ENCODE measurements around the gene WDR7.

WDR7 gene

DNA sequence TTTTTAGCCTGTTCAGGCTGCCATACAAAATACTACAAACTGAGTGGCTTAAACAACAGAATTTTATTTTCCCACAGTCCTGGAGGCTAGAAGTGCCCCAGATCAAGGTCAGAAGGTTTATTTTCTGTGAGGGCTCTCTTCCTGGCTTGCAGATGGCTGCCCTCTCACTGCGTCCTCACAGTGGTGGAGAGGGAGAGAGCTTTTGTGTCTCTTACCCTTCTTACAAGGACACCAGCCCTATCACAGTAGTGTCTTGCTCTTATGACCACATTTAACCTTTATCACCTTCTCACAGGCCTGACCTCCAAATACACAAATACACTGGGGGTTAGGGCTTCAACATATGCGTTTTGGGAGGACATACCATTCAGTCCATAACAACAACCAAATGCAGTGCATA, 11.7 kb downstream of the WDR7 start:
- Histone ChIP-seq H3K36me3 (ENCODE audit: control insufficient read depth, insufficient read depth, low read length) (no peaks in the 10 kb centered on the region), H3K4me1 (peaks cover 10% of the 10 kb centered on the region), H3K9ac (no peak overlapping the region), H3K4me2 (ENCODE audit: low read length) (no peak overlapping the region), H2AFZ (no peak overlapping the region), H3K27ac (no peak overlapping the region), H3K79me2 (peaks cover 58% of the 10 kb centered on the region), H3K27me3 (ENCODE audit: control insufficient read depth, insufficient read depth, low read length) (no peaks in the 10 kb centered on the region), H3K4me3 (ENCODE audit: low read depth, low read length) (no peak overlapping the region), H3K9me3 (ENCODE audit: control insufficient read depth, low read length) (no peaks in the 10 kb centered on the region)
- TF ChIP-seq, protein P1, sequence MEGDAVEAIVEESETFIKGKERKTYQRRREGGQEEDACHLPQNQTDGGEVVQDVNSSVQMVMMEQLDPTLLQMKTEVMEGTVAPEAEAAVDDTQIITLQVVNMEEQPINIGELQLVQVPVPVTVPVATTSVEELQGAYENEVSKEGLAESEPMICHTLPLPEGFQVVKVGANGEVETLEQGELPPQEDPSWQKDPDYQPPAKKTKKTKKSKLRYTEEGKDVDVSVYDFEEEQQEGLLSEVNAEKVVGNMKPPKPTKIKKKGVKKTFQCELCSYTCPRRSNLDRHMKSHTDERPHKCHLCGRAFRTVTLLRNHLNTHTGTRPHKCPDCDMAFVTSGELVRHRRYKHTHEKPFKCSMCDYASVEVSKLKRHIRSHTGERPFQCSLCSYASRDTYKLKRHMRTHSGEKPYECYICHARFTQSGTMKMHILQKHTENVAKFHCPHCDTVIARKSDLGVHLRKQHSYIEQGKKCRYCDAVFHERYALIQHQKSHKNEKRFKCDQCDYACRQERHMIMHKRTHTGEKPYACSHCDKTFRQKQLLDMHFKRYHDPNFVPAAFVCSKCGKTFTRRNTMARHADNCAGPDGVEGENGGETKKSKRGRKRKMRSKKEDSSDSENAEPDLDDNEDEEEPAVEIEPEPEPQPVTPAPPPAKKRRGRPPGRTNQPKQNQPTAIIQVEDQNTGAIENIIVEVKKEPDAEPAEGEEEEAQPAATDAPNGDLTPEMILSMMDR (IDR thresholded peaks at IDR 0.05), result no peak

DNA sequence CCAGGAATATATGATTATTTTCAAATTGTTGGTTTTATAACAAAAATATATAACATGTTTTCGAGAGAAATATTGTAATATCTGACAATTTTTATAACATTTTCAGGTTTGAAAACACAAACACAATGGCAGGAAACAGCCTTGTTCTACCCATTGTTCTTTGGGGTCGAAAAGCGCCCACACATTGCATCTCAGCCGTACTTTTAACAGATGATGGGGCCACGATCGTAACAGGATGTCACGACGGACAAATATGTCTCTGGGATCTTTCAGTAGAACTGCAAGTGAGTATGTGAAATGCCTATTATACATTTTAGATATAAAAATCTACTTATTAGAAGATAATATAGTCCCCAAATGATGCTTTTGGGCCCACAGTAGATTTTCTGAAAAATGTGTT, 21.2 kb downstream of the WDR7 start:
- TF ChIP-seq, protein P1 (IDR thresholded peaks at IDR 0.05), result no peak
- Histone ChIP-seq H3K27me3 (ENCODE audit: control insufficient read depth, insufficient read depth, low read length) (no peaks in the 10 kb centered on the region), H2AFZ (no peak overlapping the region), H3K9me3 (ENCODE audit: control insufficient read depth, low read length) (no peaks in the 10 kb centered on the region), H3K79me2 (peaks cover 4% of the 10 kb centered on the region), H3K27ac (no peak overlapping the region), H3K9ac (no peak overlapping the region), H3K4me1 (no peaks in the 10 kb centered on the region), H3K4me3 (ENCODE audit: low read depth, low read length) (no peak overlapping the region), H3K4me2 (ENCODE audit: low read length) (no peak overlapping the region), H3K36me3 (ENCODE audit: control insufficient read depth, insufficient read depth, low read length) (no peaks in the 10 kb centered on the region)

DNA sequence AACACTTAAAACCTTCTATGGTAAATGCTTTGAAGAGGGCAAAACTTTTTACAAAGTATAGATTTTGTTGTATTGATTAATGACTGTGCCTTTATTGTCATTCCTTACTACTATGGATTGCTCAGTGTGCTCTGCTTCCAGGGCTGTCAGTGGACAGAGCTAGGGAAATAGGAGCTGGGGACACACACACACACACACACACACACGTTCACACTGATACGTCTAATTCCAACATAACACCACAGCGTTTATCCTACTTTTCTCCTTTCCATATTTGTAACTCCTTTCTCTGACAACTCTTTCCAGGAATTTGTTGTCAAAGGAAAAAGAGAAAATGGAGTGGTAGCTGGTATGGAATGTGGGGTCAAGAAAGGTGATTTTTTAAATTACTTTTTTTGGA, 21.8 kb downstream of the WDR7 start:
- no peak overlapping the region for H2AFZ ChIP-seq
- H3K79me2 ChIP-seq, result peaks cover 2% of the 10 kb centered on the region
- H3K27ac ChIP-seq, result no peak overlapping the region

DNA sequence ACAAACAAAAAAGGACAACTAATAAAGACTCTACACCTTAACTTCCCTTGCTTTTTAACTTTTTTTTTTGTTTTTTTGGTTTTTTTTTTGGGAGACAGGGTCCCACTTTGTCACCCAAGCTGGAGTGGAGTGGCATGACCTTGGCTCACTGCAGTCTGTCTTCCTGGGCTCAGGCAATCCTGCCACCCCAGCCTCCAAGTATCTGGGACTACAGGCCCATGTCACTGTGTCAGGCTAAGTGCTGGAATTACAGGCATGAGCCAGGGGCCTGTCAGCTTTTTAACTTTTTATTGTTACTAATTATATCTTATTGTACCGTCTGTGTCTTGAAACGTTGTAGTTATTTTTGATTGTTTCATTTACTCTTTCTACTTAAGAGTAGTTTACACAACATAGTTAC, 25.5 kb downstream of the WDR7 start:
- Histone ChIP-seq H3K4me3 (ENCODE audit: low read depth, low read length) (no peak overlapping the region), H3K27ac (no peak overlapping the region), H2AFZ (no peak overlapping the region), H3K9me3 (ENCODE audit: control insufficient read depth, low read length) (no peaks in the 10 kb centered on the region), H3K27me3 (ENCODE audit: control insufficient read depth, insufficient read depth, low read length) (no peaks in the 10 kb centered on the region), H3K9ac (no peak overlapping the region), H3K4me1 (no peaks in the 10 kb centered on the region), H3K79me2 (no peaks in the 10 kb centered on the region), H3K4me2 (ENCODE audit: low read length) (no peak overlapping the region), H3K36me3 (ENCODE audit: control insufficient read depth, insufficient read depth, low read length) (no peaks in the 10 kb centered on the region)
- TF ChIP-seq, protein P1 (IDR thresholded peaks at IDR 0.05), result no peak

More for the DNA sequence above, 21.8 kb downstream of the WDR7 start:
- Histone ChIP-seq H3K4me3 (ENCODE audit: low read depth, low read length) (no peak overlapping the region), H3K4me2 (ENCODE audit: low read length) (no peak overlapping the region), H3K9me3 (ENCODE audit: control insufficient read depth, low read length) (no peaks in the 10 kb centered on the region), H3K36me3 (ENCODE audit: control insufficient read depth, insufficient read depth, low read length) (no peaks in the 10 kb centered on the region), H3K27me3 (ENCODE audit: control insufficient read depth, insufficient read depth, low read length) (no peaks in the 10 kb centered on the region), H3K4me1 (no peaks in the 10 kb centered on the region), H3K9ac (no peak overlapping the region)
- TF ChIP-seq, protein P1 (IDR thresholded peaks at IDR 0.05), result no peak

DNA sequence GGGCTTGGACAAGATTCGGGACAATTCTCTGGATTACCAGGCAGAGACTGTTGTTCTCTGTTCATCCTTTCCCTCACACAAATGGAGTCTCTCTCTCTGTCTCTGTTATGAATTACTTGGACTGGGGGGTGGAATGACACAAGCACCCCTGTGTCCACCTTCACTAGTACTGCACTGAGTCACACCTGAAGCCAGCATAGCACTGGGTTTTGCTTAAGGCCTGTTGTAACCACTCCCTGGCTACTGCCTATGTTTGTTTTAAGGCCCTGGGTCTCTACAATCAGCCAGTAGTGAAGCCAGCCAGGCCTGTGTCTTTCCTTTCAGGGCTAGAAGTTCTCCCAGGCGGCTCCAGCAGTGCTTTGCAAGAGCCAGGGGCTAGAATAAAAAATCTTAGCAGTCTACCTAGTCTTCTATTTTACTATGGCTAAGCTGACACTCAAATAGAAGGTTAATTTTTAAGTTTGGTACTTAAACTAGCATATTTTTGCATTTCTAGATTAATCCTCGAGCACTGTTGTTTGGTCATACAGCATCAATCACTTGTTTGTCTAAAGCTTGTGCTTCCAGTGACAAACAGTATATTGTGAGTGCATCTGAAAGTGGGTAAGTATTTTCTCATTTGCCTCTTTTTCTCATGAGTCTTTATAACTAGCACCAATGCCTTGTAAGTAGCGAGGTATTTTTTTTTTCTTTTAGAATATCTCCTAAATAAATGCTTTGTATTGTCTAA, 27.8 kb downstream of the WDR7 start:
- Histone ChIP-seq H3K27me3 (ENCODE audit: control insufficient read depth, insufficient read depth, low read length) (no peaks in the 10 kb centered on the region), H3K4me2 (ENCODE audit: low read length) (no peak overlapping the region), H3K27ac (no peak overlapping the region), H3K4me1 (no peaks in the 10 kb centered on the region), H3K79me2 (no peaks in the 10 kb centered on the region), H3K9ac (no peak overlapping the region), H3K36me3 (ENCODE audit: control insufficient read depth, insufficient read depth, low read length) (no peaks in the 10 kb centered on the region), H3K4me3 (ENCODE audit: low read depth, low read length) (no peak overlapping the region), H3K9me3 (ENCODE audit: control insufficient read depth, low read length) (no peaks in the 10 kb centered on the region), H2AFZ (no peak overlapping the region)
- TF ChIP-seq, protein P1 (IDR thresholded peaks at IDR 0.05), result no peak

Measured in parathyroid adenoma (tissue), 2 donors.